Osteoblast (primary cell): ENCODE results near the gene SAMD10. TPM values are rescaled to one million over a fixed set of nuclear protein-coding genes. Genes with fewer than 3 reads are reported as not detected.

Experiments used
- DNase-seq: peaks from one replicate; pipeline ENCODE4 v3.0.0; 2011; ENCODE audit warnings: low spot score, mixed read lengths; ENCODE audit not compliant: insufficient read length; ENCODE audit errors: missing footprints
- H2AFZ ChIP-seq: 2 replicates; pipeline ENCODE4 v1.6.0; 2011; ENCODE audit warnings: mild to moderate bottlenecking, low read length
- H3K27ac ChIP-seq: 2 replicates; pipeline ENCODE4 v1.5.1; 2011; ENCODE audit warnings: mild to moderate bottlenecking, low read depth, low read length, moderate library complexity
- H3K27me3 ChIP-seq: 2 replicates; pipeline ENCODE4 v1.6.0; 2012; ENCODE audit warnings: mild to moderate bottlenecking, control low read depth, inconsistent platforms, low read length, moderate library complexity; ENCODE audit not compliant: insufficient read depth
- H3K36me3 ChIP-seq: 2 replicates; pipeline ENCODE4 v1.5.1; 2011; ENCODE audit warnings: mild to moderate bottlenecking, low read length, control low read depth, moderate library complexity; ENCODE audit not compliant: insufficient read depth
- H3K4me1 ChIP-seq: 2 replicates; pipeline ENCODE4 v1.5.1; 2011; ENCODE audit warnings: mild to moderate bottlenecking, low read length, control low read depth, moderate library complexity; ENCODE audit not compliant: insufficient read depth
- H3K4me2 ChIP-seq: 2 replicates; pipeline ENCODE4 v1.6.0; 2011; ENCODE audit warnings: mild to moderate bottlenecking, low read length; ENCODE audit not compliant: insufficient read depth
- H3K4me3 ChIP-seq: fragments of 200-600 bp; sonication (generic); 3 replicates; pipeline ENCODE4 v1.5.1; 2012; ENCODE audit warnings: mild to moderate bottlenecking, low read length, inconsistent platforms; ENCODE audit not compliant: insufficient read depth
- H3K79me2 ChIP-seq: 2 replicates; pipeline ENCODE4 v1.6.0; 2012; ENCODE audit warnings: mild to moderate bottlenecking, low read length, control low read depth, inconsistent platforms; ENCODE audit not compliant: insufficient read depth
- H3K9me3 ChIP-seq: 2 replicates; pipeline ENCODE4 v1.5.1; 2011; ENCODE audit warnings: low read depth, low read length, control low read depth
- H4K20me1 ChIP-seq: 2 replicates; pipeline ENCODE4 v1.6.0; 2012; ENCODE audit warnings: mild to moderate bottlenecking, low read length, control low read depth; ENCODE audit not compliant: insufficient read depth
- CTCF ChIP-seq: IDR thresholded peaks from 2 replicates; pipeline ENCODE4 v1.5.1; 2011; ENCODE audit warnings: mild to moderate bottlenecking, low read depth, low read length, moderate library complexity; ENCODE audit errors: extremely low read depth
- total RNA-seq: library from RNA; depleted of rRNA; stranded (reverse); fragments of >200 nt; gene quantifications from 2 replicates; pipeline ENCODE4 v1.2.3, GENCODE V29; 2012

SAMD10 gene
- total RNA-seq, 1 donor, result 1.4 TPM

GRCh38 chr20:63953764-63954429 lies 25.5 kb downstream of the SAMD10 start:
- no peak overlapping the region for H2AFZ ChIP-seq
- no peak for DNase-seq
- peaks cover 18% of the 10 kb centered on the region for H3K4me1 ChIP-seq
- no peak overlapping the region for H3K4me3 ChIP-seq
- peaks cover 68% of the 10 kb centered on the region for H3K79me2 ChIP-seq
- no peaks in the 10 kb centered on the region for H3K9me3 ChIP-seq
- TF ChIP-seq CTCF, result no peak
- H3K27ac ChIP-seq, result no peak overlapping the region
- H4K20me1 ChIP-seq, result peaks cover 56% of the 10 kb centered on the region
- no peak overlapping the region for H3K4me2 ChIP-seq
- H3K27me3 ChIP-seq, result no peaks in the 10 kb centered on the region
- peaks cover 4% of the 10 kb centered on the region for H3K36me3 ChIP-seq

DNA sequence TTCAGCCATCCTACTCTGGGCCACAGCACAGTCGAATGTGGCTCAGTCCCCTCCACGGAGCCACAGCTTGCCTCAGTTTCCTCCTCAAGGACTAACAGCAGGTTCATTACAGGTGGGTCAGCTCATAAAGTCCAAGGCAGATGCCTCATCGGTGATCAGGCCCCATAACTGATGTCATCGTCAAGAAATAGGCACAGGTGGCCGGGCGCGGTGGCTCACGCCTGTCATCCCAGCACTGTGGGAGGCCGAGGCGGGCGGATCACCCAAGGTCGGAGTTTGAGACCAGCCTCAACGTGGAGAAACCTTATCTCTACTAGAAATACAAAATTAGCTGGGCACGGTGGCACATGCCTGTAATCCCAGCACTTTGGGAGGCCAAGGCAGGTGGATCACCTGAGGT lies 26.7 kb downstream of the SAMD10 start:
- no peak overlapping the region for H3K4me3 ChIP-seq
- H3K4me2 ChIP-seq, result no peak overlapping the region
- H3K4me1 ChIP-seq, result peaks cover 22% of the 10 kb centered on the region
- no peaks in the 10 kb centered on the region for H3K27me3 ChIP-seq
- no peak overlapping the region for H2AFZ ChIP-seq
- H3K79me2 ChIP-seq, result peaks cover 79% of the 10 kb centered on the region
- no peak for TF ChIP-seq CTCF
- no peak overlapping the region for H3K27ac ChIP-seq
- no peaks in the 10 kb centered on the region for H3K36me3 ChIP-seq
- H4K20me1 ChIP-seq, result peaks cover 62% of the 10 kb centered on the region
- no peak for DNase-seq
- H3K9me3 ChIP-seq, result no peaks in the 10 kb centered on the region

- no peak for DNase-seq
- Histone ChIP-seq H3K79me2 (peaks cover 85% of the 10 kb centered on the region), H3K4me1 (peaks cover 18% of the 10 kb centered on the region)
Observed at GRCh38 chr20:63952210-63952535, 27.3 kb downstream of the SAMD10 start.

More at GRCh38 chr20:63952210-63952535, 27.3 kb downstream of the SAMD10 start:
- Histone ChIP-seq H3K27me3 (no peaks in the 10 kb centered on the region), H2AFZ (no peak overlapping the region), H3K36me3 (no peaks in the 10 kb centered on the region), H3K4me2 (no peak overlapping the region), H4K20me1 (peaks cover 68% of the 10 kb centered on the region), H3K4me3 (no peak overlapping the region), H3K27ac (no peak overlapping the region), H3K9me3 (no peaks in the 10 kb centered on the region)
- no peak for TF ChIP-seq CTCF
